ENCODE measurements around the gene SLC23A1.
A peak's percentile ranks its signal among the peaks of the same experiment; 100 is the strongest.

SLC23A1 gene

DNA sequence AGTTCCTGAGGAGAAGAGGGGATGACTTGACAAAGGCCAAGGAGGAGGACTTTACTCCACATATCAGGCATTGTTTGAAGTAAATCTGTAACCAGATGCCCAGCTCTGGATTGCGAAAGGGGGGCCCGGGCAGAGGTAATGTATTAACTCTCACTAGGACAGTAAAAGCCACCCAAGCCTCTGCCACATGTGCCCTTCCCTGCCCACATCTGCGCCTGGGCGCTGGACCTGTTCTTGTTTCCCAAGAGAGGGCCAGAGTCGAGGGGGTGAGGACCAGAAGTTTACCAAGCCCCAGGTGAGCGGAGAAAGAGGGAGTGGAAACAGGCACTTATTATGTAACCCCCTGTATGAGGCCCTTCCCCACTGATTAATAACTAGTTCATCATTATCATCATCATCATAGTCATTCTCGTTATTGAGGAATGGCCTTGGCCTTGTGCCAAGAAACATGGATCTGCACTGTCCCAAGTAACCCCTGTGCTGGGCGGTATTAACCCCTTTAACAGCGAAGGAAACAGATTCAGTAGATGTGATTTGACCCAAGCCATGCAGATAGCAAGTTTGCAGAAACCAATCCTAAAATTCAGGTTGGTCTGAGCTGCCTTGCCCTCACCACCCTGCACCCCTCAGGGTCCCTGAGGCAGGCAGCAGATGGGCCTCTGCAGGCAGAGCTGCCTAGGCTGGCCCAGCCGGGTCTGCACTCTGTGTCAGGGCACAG, at the start of gene SLC23A1:
SLC23A1 (minus strand) TSS at position 23 of the 718 bp plus-strand sequence. CDS start 44 bp downstream, outside the sequence.
- peak in 1 of 42 donors; percentile 2 for DNase-seq
- intact Hi-C loops (cut with DNase I) = no loop called here

DNA sequence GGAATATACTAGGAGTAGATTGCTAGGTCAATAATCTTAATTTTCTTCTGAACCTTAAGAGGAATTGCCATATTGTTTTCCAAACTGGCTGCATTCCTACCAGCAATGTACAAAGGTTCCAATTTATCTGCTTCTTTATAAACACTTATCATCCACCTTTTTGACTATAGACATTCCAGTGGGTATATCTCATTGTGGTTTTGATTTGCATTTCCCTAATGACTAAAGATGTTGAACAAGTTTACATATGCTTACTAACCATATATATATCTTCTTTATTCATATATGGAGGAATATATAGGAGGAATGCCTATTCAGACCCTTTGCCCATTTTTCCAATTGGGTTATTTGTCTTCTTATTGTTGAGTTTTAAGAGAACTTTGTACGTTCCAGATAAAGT, 48.6 kb upstream of the SLC23A1 start:
- intact Hi-C loops (cut with DNase I) = no loop called here
- DNase-seq = no peak

DNA sequence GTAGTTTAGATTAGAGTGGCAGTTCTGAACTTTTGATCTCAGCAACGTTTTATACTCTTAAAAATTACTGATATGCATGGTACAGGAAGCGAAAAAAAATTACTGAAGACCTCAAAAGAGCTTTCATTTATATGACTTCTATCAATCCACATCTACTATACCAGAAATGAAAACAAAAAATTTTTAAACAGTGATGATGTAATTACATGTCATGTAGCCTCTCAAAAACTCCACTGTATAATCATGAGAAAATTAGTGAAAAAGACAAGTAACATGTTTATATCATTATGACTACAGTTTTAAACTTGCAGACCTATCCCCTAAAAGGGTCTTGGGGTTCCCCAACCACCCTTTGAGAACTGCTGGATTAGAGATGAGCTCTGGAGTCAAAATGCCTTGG, 46.9 kb upstream of the SLC23A1 start:
- intact Hi-C loops (cut with DNase I) = no loop called here
- no peak for DNase-seq

DNA sequence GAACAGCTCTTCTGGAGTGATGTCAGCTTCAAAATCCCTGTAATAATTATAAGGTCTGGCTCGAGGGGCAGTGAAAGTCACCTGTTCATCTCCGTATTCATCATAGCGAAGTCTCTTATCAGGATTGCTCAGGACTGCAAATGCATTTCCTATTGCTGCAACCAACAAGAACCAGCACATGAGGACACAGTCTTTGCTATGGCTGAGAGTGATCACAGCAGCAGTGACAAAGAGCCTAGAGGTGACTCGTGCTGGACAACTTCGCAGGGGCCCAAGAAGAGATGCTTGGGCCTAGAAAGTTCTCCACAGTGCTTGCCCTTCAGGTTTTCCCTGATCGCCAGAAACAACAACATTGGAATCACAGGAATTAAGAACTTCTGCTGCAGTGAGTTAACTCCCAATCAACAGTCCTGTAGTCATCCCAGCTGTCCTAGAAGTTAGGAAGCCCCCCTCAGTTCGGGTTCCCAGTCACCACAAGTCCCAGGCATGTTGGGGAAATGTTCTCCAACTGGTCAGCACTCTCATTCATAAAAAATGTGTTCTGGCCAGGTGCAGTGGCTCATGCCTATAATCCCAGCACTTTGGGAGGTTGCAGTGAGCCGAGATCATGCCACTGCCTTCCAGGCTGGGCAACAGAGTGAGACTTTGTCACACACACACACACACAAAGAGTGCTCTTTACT, 43.2 kb upstream of the SLC23A1 start:
- intact Hi-C loops (cut with DNase I) = loop anchor here (10.0 kb wide), 1 partner anchor 338 kb away; no protein-coding TSS in a partner anchor
- peak in 1 of 42 donors; percentile 22 for DNase-seq

DNA sequence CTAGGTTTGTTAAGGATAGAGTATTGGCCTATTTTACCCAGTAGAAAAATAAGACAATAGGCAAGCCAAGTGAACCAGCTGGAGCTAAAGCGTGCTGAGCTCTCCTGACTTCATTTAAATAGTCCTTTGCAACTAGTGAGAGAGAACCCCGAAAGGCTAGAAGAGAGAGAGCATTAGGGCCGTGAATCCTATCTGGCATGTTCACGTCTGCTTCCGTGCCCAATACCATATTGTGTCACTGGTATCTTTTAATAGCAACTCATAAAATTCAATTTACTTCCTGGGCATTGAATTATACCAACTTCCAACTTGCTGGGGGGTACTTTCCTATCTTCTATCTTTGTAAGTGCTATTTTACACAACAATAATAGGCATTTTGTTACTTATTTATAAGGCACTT, 42.4 kb upstream of the SLC23A1 start:
- DNase-seq = peak in 1 of 42 donors; percentile 18
- intact Hi-C loops (cut with DNase I) = loop anchor here (10.0 kb wide), 1 partner anchor 339 kb away; no protein-coding TSS in a partner anchor

DNA sequence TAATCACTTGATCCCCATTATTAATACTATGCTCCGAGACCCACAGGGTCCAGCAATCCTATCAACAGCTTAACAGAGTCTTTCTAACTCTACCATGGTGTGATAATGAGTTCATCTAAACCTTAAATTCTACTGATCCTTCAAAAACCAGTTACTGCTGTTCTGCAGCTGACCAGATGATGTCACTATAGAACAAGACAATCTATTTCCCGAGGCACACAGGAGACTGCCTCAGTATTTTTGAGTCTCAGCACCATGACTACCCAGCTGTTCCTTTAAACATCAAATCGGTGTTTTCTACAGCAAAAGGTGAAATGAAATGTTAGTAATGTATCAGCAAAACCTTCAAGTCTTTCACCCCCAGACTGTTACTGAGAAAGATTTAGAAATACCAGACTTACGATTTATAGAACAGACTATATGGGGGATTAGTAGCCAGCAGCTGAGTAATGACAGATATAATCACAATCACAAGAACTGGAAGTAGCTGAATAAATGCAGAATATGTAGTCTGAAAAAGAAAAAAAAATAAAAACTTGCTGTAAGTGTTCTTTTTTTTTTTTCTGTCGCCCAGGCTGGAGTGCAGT, 39.3 kb upstream of the SLC23A1 start:
- peak in 23 of 42 donors; percentile 17 to 82 (median 55) for DNase-seq
- intact Hi-C loops (cut with DNase I) = loop anchor here (5.0 to 10.0 kb wide), 2 partner anchors 95 to 342 kb away; no protein-coding TSS in a partner anchor

DNA sequence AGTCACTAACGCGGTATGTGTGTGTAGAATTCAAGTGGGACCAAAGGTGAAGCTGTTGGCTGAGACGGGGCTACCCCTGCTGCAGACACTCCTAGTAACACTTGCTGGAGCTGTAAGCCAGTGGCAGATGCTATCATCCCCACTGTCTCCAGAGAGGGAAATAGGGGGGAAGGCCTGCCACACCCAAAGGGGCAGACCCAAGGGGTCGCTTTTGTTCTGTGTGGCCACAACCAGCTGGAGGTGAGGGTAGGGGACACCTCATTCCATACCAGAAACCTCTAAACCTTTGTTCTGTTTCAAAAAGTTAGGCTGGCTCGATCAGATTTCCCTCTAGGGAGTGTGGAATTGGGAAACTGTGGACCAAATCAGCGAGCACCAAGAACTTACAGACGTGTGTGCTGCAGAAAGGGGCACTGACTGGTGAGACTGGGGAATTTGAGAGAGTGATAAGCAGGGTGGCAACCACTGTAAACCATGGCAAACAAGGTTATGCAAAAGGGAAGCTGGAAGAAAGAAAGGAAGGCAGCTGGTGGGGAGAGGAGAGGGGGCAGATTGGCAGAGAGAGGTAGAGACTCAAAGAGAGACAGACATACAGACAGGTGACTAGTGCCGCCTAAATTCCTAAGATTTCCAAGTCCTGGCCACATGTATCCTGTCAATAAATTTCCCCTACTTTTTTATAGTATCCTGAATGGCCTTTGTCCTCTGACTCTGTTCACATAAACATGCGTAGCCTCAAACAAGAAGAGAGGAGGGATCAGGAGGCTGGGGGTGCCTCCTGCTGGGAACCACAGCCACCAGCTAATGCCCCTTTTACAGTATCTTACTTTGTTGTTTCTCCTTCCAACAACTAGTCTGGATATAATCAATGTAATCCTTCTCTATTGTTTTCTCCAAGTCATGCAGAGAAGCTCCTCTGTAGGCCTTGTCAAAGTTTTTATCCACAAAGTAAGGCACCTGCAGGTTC, 36.4 kb upstream of the SLC23A1 start:
- intact Hi-C loops (cut with DNase I) = loop anchor here (5.0 to 10.0 kb wide), 3 partner anchors 98 to 345 kb away; partner anchors contain the start of gene UBE2D2
- peak in 2 of 42 donors; percentile 3 to 12 for DNase-seq

DNA sequence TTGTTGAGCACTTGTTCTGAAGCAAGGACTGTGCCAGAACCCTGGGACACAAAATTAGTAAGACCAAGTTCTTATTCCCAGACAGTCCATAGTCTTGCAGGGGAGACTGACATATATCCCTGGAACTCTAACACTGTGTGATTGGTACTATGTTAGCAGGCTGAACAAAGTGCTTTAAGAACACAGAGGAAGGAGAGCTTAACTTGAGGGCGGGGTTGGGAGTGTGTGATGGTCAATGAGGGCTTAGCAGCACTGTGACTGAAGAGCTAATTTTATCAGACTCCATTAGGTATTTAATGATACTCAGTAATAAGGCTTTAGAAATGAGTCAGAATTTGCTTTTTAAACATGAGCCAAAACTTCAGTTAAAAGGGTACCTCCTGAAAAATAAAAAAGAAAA, 35.7 kb upstream of the SLC23A1 start:
- intact Hi-C loops (cut with DNase I) = loop anchor here (10.0 kb wide), 1 partner anchor 146 kb away; the partner anchor contains the start of gene UBE2D2
- peak in 2 of 42 donors; percentile 1 to 8 for DNase-seq

DNA sequence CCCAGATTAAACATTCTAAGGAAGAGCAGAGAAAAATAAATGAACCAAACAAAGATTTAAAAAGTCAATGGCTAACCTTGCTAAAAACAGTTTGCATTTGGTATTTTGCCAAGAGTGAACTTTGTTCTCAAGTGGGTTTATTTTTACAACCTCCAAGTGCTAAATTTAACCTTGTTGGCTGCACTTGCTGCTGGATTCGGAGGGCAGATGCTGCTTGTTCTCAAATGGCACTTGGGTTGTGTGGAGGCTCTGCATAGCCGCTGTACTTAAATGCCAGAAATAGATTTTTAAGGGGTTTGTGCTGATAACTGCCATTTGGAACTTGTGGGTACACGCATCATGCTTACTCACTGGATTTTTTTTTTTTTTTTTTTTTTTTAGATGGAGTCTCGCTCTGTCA, 34.1 kb upstream of the SLC23A1 start:
- DNase-seq = peak in 14 of 42 donors; percentile 16 to 78 (median 47)
- intact Hi-C loops (cut with DNase I) = loop anchor here (10.0 kb wide), 1 partner anchor 148 kb away; the partner anchor contains the start of gene UBE2D2

DNA sequence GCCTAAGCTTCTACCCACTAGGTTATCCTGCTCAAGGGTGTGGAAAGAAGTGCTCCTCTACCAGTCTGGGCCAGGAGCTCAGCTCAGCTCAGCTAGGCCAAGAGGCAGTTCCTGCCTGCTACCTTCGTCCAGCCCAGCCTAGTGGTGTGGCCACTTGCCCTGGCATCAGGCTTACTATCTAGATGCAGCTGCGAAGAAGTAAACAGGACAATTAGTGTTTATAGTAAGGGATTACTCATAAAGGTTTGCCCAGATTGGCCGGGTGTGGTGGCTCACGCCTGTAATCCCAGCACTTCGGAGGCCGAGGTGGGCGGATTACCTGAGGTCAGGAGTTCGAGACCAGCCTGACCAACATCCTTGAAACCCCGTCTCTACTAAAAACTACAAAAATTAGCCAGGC, 33.6 kb upstream of the SLC23A1 start:
- DNase-seq = peak in 2 of 42 donors; percentile 24 to 38
- intact Hi-C loops (cut with DNase I) = loop anchor here (10.0 kb wide), 1 partner anchor 148 kb away; the partner anchor contains the start of gene UBE2D2

DNA sequence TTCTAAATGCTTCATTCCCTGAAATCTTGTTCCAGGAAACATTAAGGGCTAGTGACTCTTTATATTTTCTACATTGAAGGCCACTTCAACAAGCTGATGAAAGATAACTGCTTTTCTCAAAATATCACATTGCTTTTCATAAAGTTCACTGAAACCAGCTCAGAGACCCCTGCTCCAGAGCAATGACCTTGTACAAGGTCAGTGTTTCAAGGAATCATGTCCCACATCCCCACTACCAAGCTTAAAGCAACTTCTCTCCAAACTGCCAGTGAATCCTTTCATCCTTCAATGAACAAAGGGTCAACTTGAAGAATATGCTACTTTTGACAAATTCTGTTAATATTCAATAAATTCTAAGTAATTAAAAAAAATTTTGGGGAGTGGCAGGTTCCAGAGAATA, 32.8 kb upstream of the SLC23A1 start:
- intact Hi-C loops (cut with DNase I) = loop anchor here (10.0 kb wide), 1 partner anchor 149 kb away; the partner anchor contains the start of gene UBE2D2
- no peak for DNase-seq

DNA sequence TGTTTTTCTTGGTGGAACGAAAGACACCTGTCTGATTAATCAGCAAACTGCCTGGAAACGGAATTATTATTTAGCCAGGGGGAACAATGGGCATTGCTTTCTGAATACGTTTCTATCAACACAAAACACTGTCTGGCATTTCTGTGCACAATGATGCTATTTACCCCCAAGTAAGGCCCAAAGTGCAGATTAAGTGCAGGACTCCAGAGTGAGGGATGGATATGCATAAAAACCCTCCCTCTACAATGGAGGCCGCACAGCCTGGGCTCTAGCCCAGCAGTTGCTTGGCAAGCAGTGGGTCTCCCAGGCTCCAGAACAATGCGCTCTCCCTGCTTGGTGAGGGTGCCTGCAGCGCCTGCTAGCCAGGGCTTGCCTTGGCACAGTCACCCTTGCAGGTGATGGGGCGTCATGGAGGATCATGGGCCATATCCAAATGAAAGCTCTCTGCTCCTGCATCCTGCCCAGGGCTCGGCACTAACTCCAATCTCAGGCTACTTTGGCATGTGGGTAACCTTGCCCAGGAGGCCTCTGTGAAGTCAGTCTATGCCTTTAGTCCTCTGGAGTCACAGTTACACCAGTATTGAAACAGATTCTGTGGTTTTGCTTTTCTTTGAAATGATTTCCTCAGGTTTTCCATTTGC, 32.2 kb upstream of the SLC23A1 start:
- intact Hi-C loops (cut with DNase I) = loop anchor here (10.0 kb wide), 1 partner anchor 149 kb away; the partner anchor contains the start of gene UBE2D2
- DNase-seq = peak; percentile 53 to 92 (median 82)

DNA sequence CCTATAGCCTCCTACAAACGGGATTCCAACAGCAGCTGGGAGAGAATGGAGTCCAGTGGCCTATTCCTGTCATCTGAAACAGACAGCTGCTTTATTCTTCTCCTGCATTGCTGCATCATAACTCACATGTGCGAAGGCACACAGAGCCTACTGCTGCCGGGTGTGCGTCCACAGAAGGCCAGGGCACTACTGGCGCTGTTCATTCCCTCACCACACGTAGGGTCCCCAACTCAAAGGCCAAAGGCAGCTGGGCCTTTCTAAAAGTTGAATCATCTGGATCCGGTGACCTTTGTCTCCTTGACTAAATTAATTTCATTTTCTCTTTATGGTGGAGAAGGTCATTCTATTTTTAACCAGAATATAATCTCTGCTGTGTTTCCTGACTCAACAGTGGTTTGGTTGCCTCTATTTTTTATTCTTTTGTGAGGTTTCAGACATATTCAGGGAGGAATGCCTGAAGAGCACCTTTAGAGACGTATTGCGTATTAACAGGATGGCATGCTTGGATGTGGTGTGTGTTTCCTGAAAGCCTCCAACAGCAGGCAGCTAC, 31.6 kb upstream of the SLC23A1 start:
- intact Hi-C loops (cut with DNase I) = loop anchor here (10.0 kb wide), 1 partner anchor 150 kb away; the partner anchor contains the start of gene UBE2D2
- peak in 26 of 42 donors; percentile 17 to 79 (median 49) for DNase-seq

DNA sequence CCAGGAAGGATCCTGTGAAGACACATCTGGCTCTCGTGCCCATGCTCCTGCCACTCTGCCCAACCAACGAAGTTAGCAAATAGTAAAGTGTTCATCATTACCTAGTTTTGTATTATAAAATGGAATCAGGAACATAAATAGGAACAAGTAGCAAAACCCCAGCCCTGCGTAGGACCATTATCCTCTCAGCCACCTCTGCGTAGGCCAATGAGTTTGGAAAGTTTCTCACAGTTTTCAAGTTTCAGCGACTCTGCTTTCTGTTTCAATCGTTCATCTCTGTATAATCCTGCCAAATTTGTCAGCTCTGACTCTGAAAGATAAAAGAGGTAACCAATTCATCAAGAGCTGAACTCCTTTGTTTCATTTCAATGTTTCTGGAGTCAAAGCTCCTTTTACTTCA, 30.9 kb upstream of the SLC23A1 start:
- intact Hi-C loops (cut with DNase I) = loop anchor here (10.0 kb wide), 1 partner anchor 151 kb away; the partner anchor contains the start of gene UBE2D2
- peak in 1 of 42 donors; percentile 2 for DNase-seq

DNA sequence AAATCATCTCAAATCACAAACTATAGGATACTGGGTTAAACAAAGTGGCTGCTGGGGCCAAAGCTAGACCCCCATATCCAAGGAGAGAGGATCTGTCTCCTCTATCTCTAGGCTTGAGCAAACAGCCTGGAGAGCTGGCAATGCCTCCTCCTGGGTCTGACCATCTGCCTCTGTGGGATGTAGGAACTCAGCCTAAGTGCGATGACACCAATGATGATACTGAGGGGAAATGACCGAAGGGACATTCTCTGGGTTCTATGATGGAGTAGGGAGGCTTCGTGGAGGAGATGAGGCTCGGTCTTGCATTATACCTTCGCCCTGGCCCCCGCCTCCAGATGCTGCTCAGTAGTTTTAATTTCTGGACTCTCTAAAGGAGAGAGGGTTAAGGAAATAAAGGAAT, 30.1 kb upstream of the SLC23A1 start:
- DNase-seq = no peak
- intact Hi-C loops (cut with DNase I) = loop anchor here (10.0 kb wide), 1 partner anchor 152 kb away; the partner anchor contains the start of gene UBE2D2

DNA sequence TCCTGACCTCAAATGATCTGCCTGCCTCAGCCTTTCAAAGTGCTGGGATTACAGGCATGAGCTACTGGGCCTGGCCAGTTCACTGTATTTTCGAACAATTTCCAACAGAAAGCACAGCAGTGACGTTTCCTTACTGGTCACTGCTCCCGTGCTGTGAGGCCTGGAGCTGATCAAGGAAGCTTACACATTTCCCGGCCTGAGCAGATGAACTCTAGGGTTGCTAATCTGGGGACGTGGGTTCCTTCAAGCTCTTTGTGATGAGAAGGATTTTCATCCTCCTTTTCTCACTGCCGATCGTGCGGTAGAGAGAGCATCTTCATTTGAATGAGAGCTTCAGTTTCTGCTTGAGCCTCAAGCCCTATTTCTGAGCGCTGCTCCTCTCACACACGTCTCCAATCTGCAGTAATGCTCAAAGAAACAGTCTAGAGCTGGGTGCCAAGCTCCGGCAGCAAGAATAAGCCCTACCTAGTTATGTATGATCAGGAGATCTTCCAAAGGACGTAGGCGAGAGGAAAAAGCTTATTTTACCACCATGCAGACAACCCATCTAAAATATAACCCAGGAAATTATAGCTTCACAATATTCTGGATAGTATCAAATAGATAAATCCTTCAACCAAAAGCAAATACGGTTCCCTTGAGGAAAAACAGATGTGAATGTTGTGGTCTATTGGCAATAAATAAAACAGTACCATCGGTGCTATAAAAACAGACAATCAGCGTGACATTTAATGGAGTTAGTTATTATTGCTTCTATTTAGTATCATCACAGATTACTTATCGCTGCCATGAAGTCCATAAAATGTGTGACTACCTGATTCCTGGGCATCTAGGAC, 28.1 kb upstream of the SLC23A1 start:
- peak in 22 of 42 donors; percentile 13 to 81 (median 50) for DNase-seq
- intact Hi-C loops (cut with DNase I) = loop anchor here (10.0 kb wide), 1 partner anchor 154 kb away; the partner anchor contains the start of gene UBE2D2

Data from head of caudate nucleus (tissue), 42 donors.